Cardiac muscle cell (in vitro differentiated cells and primary cell): Measurements from ENCODE around the gene PHF5A. TPM values are rescaled to one million over a fixed set of nuclear protein-coding genes. Genes with fewer than 3 reads are reported as not detected.

Experiments used
- DNase-seq, 2 donors: peaks; one replicate each; pipeline versions ENCODE4 v3.0.0 to v3.0.0-alpha.2; 2010 to 2017; ENCODE audit warnings: low read depth in 1 of 2, low spot score in 1 of 2
- H3K27ac ChIP-seq: fragments of 200-600 bp; sonication (generic); 2 replicates; pipeline ENCODE4 v1.5.1; 2016
- H3K27me3 ChIP-seq: fragments of 200-600 bp; sonication (generic); 2 replicates; pipeline ENCODE4 v1.6.0; 2016; ENCODE audit warnings: control low read depth
- H3K36me3 ChIP-seq: fragments of 200-600 bp; sonication (generic); 2 replicates; pipeline ENCODE4 v1.5.1; 2016; ENCODE audit warnings: control low read depth
- H3K4me1 ChIP-seq: fragments of 200-600 bp; sonication (generic); 2 replicates; pipeline ENCODE4 v1.8.1; 2017; ENCODE audit warnings: low read depth, mild to moderate bottlenecking, mixed run types
- H3K4me3 ChIP-seq: fragments of 200-600 bp; sonication (generic); 2 replicates; pipeline ENCODE4 v1.5.1; 2016; ENCODE audit warnings: mild to moderate bottlenecking
- H3K9me3 ChIP-seq: fragments of 200-600 bp; sonication (generic); 2 replicates; pipeline ENCODE4 v1.5.1; 2017; ENCODE audit warnings: low read depth, mild to moderate bottlenecking, control low read depth
- CTCF ChIP-seq: IDR thresholded peaks from 2 replicates; pipeline ENCODE4 v1.5.1; 2012; ENCODE audit warnings: low read depth, mild to moderate bottlenecking, low read length
- polyA plus RNA-seq: library from polyadenylated mRNA; unstranded; fragments of >200 nt; fragmentation: Nextera tagmentation; extraction: Ambion mirVana; gene quantifications from 2 replicates; pipeline ENCODE4 v1.2.1, GENCODE V29; 2016
- total RNA-seq: library from RNA; depleted of rRNA; stranded (reverse); fragments of >200 nt; gene quantifications from 2 replicates; pipeline ENCODE4 v1.2.3, GENCODE V29; 2016

PHF5A gene
- total and polyA plus RNA-seq, 2 experiments from 2014 or later: 26.9 to 32.2 TPM

DNA sequence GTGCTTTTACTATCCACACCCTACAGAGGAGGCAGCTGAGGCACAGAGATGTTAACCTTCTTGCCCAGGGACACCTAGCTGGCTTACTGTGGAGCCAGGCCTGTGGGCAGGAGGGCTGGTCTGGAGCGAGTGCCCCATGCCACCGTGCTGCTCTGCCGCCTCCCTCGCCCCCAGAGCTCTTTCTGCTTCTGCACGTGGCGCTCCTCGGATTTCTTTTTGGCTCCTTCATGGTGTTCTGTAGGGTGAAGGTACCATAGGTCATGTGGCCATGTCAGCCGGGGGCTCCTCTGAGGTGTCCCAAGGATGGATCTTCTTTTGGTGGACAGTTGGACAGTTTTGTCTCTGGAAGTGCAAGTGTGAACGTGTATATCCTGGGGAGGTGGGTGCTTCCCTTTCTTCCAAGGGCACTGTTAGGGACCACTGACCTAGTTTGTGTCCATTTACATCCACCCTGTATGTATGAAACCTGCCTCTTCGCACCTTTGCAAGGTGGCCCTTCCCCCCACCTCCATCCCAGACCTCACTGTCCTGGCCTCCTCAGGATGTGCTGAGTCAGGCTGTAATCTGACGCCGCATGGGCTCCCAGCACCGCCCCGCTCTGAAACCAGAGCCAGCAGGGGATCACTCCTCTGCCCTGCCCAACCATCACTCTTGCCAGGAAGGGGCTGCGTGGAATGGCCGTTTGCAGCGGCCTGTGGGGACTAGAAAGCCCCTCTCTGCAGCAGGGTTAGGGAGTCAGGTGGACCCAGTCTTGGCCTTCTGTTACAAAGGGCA, 44.1 kb upstream of the PHF5A start:
- H3K27ac ChIP-seq: peak overlapping the region; percentile 88
- H3K36me3 ChIP-seq: peaks cover 32% of the 10 kb centered on the region
- peaks cover 25% of the 10 kb centered on the region for H3K4me1 ChIP-seq
- no peak overlapping the region for H3K4me3 ChIP-seq
- H3K9me3 ChIP-seq: no peaks in the 10 kb centered on the region
- no peaks in the 10 kb centered on the region for H3K27me3 ChIP-seq
- no peak for TF ChIP-seq CTCF
- peak; percentile 75 to 81 for DNase-seq

DNA sequence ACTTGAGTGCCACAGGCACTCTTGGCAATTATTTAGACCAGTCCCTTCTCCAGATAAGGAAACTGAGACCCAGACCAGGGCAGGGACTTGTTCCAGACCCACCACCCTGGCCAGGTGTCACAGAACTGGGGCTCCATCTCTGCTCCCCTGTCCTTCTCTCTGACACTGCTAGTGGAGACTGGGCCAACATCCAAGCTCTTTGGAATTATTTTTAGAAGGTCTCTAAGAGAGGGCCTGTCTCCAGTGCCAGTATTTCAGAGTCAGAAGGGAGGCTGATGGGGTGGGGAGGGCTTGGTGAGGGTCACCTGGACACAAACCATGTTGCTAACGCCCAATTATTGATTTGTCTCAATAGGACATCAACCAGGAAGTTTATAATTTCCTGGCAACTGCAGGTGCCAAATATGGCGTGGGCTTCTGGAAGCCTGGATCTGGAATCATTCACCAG, 43.1 kb upstream of the PHF5A start:
- Histone ChIP-seq H3K9me3 (no peaks in the 10 kb centered on the region), H3K27me3 (no peaks in the 10 kb centered on the region), H3K4me1 (peaks cover 25% of the 10 kb centered on the region), H3K36me3 (peaks cover 29% of the 10 kb centered on the region), H3K27ac (peak overlapping the region; percentile 88), H3K4me3 (no peak overlapping the region)
- no peak for DNase-seq
- no peak for TF ChIP-seq CTCF

DNA sequence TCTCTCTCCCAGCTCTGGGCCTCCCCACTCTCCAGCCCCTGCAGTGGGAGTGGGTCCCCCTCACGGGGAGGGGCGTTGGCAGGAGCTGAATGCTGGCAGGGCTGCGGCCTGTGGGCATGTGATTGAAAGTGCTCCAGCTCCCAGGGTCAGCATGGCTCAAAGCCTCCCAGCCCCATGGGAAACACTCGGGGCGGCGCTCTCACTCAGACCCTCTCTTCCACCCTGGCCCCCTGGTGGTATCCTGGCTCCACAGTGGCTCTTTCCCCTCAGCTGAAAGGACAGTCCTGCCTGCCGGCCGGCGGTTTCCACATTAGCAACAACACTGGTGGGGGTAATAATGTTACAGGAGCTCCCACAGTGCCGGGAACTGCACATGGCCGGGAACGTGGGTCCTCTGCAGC, 40.3 kb upstream of the PHF5A start:
- Histone ChIP-seq H3K36me3 (peaks cover 13% of the 10 kb centered on the region), H3K27me3 (no peaks in the 10 kb centered on the region), H3K4me3 (no peak overlapping the region), H3K27ac (no peak overlapping the region), H3K4me1 (peaks cover 25% of the 10 kb centered on the region), H3K9me3 (no peaks in the 10 kb centered on the region)
- no peak for DNase-seq
- TF ChIP-seq CTCF: no peak

GRCh38 chr22:41507330-41508063, 39.0 kb upstream of the PHF5A start:
- H3K27ac ChIP-seq: no peak overlapping the region
- no peak overlapping the region for H3K4me3 ChIP-seq
- H3K36me3 ChIP-seq: peaks cover 17% of the 10 kb centered on the region
- TF ChIP-seq CTCF: no peak
- no peaks in the 10 kb centered on the region for H3K9me3 ChIP-seq
- no peak for DNase-seq
- H3K4me1 ChIP-seq: peaks cover 14% of the 10 kb centered on the region
- no peaks in the 10 kb centered on the region for H3K27me3 ChIP-seq

- no peaks in the 10 kb centered on the region for H3K9me3 ChIP-seq
- H3K27ac ChIP-seq: no peak overlapping the region
- no peaks in the 10 kb centered on the region for H3K4me1 ChIP-seq
- H3K27me3 ChIP-seq: no peaks in the 10 kb centered on the region
- peaks cover 28% of the 10 kb centered on the region for H3K36me3 ChIP-seq
- DNase-seq: no peak
- no peak overlapping the region for H3K4me3 ChIP-seq
- TF ChIP-seq CTCF: no peak
These were observed 37.2 kb upstream of the PHF5A start for GRCh38 chr22:41505511-41506220.
